Measurements from ENCODE around the gene PLD4.
"Not testable (repeated sequence)": the region's sequence is repeated elsewhere in the genome, so short reads cannot be mapped to it uniquely, and the experiment has no call there.

Gene PLD4

GRCh38 chr14:104900639-104901512, 23.8 kb upstream of the PLD4 start:
- no peak for TF ChIP-seq POLR2A (IDR thresholded peaks at IDR 0.05; ENCODE audit: low read length)
- TF ChIP-seq GATA1 (IDR thresholded peaks at IDR 0.05; ENCODE audit: low read depth, low read length), result no peak
- DNase-seq, result no peak

GRCh38 chr14:104903990-104904389, 20.7 kb upstream of the PLD4 start:
- no peak for DNase-seq
- TF ChIP-seq GATA1 (IDR thresholded peaks at IDR 0.05; ENCODE audit: low read depth, low read length), result no peak
- TF ChIP-seq POLR2A (IDR thresholded peaks at IDR 0.05; ENCODE audit: low read length), result no peak

- not testable (repeated sequence) for DNase-seq
These were observed 19.8 kb upstream of the PLD4 start for GRCh38 chr14:104904650-104905578.

GRCh38 chr14:104905579-104905933, 19.1 kb upstream of the PLD4 start:
- not testable (repeated sequence) for DNase-seq

- TF ChIP-seq GATA1 (IDR thresholded peaks at IDR 0.05; ENCODE audit: low read depth, low read length), result no peak
- TF ChIP-seq POLR2A (IDR thresholded peaks at IDR 0.05; ENCODE audit: low read length), result no peak
- no peak for DNase-seq
These were observed 16.4 kb upstream of the PLD4 start for GRCh38 chr14:104908303-104908702.

GRCh38 chr14:104912053-104912452, 12.6 kb upstream of the PLD4 start:
- no peak for TF ChIP-seq POLR2A (IDR thresholded peaks at IDR 0.05; ENCODE audit: low read length)
- TF ChIP-seq GATA1 (IDR thresholded peaks at IDR 0.05; ENCODE audit: low read depth, low read length), result no peak
- no peak for DNase-seq

GRCh38 chr14:104913435-104913834, 11.2 kb upstream of the PLD4 start:
- DNase-seq, result no peak
- TF ChIP-seq GATA1 (IDR thresholded peaks at IDR 0.05; ENCODE audit: low read depth, low read length) (no peak), POLR2A (IDR thresholded peaks at IDR 0.05; ENCODE audit: low read length) (no peak)

- DNase-seq, result no peak
- TF ChIP-seq GATA1 (IDR thresholded peaks at IDR 0.05; ENCODE audit: low read depth, low read length), result no peak
- no peak for TF ChIP-seq POLR2A (IDR thresholded peaks at IDR 0.05; ENCODE audit: low read length)
These were observed 7.6 kb upstream of the PLD4 start for GRCh38 chr14:104917116-104917515.

- TF ChIP-seq GATA1 (IDR thresholded peaks at IDR 0.05; ENCODE audit: low read depth, low read length) (no peak), POLR2A (IDR thresholded peaks at IDR 0.05; ENCODE audit: low read length) (no peak)
- DNase-seq, result no peak
These were observed 6.7 kb upstream of the PLD4 start for GRCh38 chr14:104917993-104918392.

- DNase-seq, result not testable (repeated sequence)
These were observed 5.3 kb upstream of the PLD4 start for GRCh38 chr14:104919152-104919992.

- TF ChIP-seq GATA1 (IDR thresholded peaks at IDR 0.05; ENCODE audit: low read depth, low read length) (no peak), POLR2A (IDR thresholded peaks at IDR 0.05; ENCODE audit: low read length) (no peak)
- DNase-seq, result no peak
These were observed 4.7 kb upstream of the PLD4 start for GRCh38 chr14:104919993-104920315.

- TF ChIP-seq GATA1 (IDR thresholded peaks at IDR 0.05; ENCODE audit: low read depth, low read length) (no peak), POLR2A (IDR thresholded peaks at IDR 0.05; ENCODE audit: low read length) (no peak)
- no peak for DNase-seq
These were observed 849 bp upstream of the PLD4 start for GRCh38 chr14:104923640-104924420.

GRCh38 chr14:104925214-104925854, 655 bp downstream of the PLD4 start:
- no peak for DNase-seq
- TF ChIP-seq GATA1 (IDR thresholded peaks at IDR 0.05; ENCODE audit: low read depth, low read length), result no peak
- TF ChIP-seq POLR2A (IDR thresholded peaks at IDR 0.05; ENCODE audit: low read length), result no peak

Data from erythroblast (primary cell).